GM23338 (cell line): ENCODE data around the gene CELF2. TPM values are rescaled to one million over a fixed set of nuclear protein-coding genes. Genes with fewer than 3 reads are reported as not detected.

Source experiments
- ATAC-seq: fragments of 200-7000 bp; cut with Tn5 transposase; 3 replicates; pipeline ENCODE4 v1.9.1; 2020
- DNase-seq: peaks from one replicate; pipeline ENCODE4 v3.0.0-alpha.2; 2015; ENCODE audit warnings: low spot score
- H2AFZ ChIP-seq: fragments of 200-600 bp; sonication (generic); 2 replicates; pipeline ENCODE4 v1.8.0; 2016; ENCODE audit warnings: antibody characterized with exemption, mild to moderate bottlenecking, moderate library complexity
- H3F3A ChIP-seq: fragments of 200-600 bp; sonication (generic); replicated peaks from 2 replicates; pipeline ENCODE4 v1.8.0; 2017; ENCODE audit warnings: antibody characterized with exemption, mixed run types, low read depth
- H3K27ac ChIP-seq: fragments of 200-600 bp; sonication (generic); 2 replicates; pipeline ENCODE4 v1.6.1; 2016; ENCODE audit warnings: low read depth
- H3K27me3 ChIP-seq: fragments of 200-600 bp; sonication (generic); 2 replicates; pipeline ENCODE4 v1.8.0; 2016; ENCODE audit warnings: mild to moderate bottlenecking, mixed run types, moderate library complexity; ENCODE audit not compliant: insufficient read depth
- H3K36me3 ChIP-seq: fragments of 200-600 bp; sonication (generic); 2 replicates; pipeline ENCODE4 v1.8.0; 2016; ENCODE audit warnings: mild to moderate bottlenecking; ENCODE audit not compliant: insufficient read depth
- H3K4me1 ChIP-seq: fragments of 200-600 bp; sonication (generic); 2 replicates; pipeline ENCODE4 v1.8.0; 2016; ENCODE audit warnings: mild to moderate bottlenecking, moderate library complexity; ENCODE audit not compliant: insufficient read depth
- H3K4me2 ChIP-seq: fragments of 200-600 bp; sonication (generic); 2 replicates; pipeline ENCODE4 v1.7.1; 2017; ENCODE audit warnings: mixed run types
- H3K4me3 ChIP-seq: fragments of 200-600 bp; sonication (generic); 2 replicates; pipeline ENCODE4 v1.6.1; 2016; ENCODE audit warnings: mixed run types
- H3K79me2 ChIP-seq: fragments of 200-600 bp; sonication (generic); replicated peaks from 2 replicates; pipeline ENCODE4 v1.8.0; 2017; ENCODE audit warnings: mild to moderate bottlenecking; ENCODE audit not compliant: insufficient read depth
- H3K9me2 ChIP-seq: fragments of 200-600 bp; sonication (generic); 2 replicates; pipeline ENCODE4 v1.8.0; 2017; ENCODE audit not compliant: insufficient read depth
- H4K20me1 ChIP-seq: fragments of 200-600 bp; sonication (generic); replicated peaks from 2 replicates; pipeline ENCODE4 v1.8.0; 2017; ENCODE audit warnings: mild to moderate bottlenecking; ENCODE audit not compliant: insufficient read depth
- H3K27ac Mint-ChIP-seq: 2 replicates; pipeline ENCODE4 v1.8.0; 2020; ENCODE audit warnings: inconsistent platforms, mild to moderate bottlenecking, moderate library complexity, mixed read lengths
- H3K27me3 Mint-ChIP-seq: 3 replicates; pipeline ENCODE4 v1.8.0; 2022; ENCODE audit warnings: low read depth, mild to moderate bottlenecking, moderate library complexity, mixed read lengths, inconsistent platforms; ENCODE audit not compliant: insufficient read depth, poor library complexity
- H3K36me3 Mint-ChIP-seq: 3 replicates; pipeline ENCODE4 v1.8.0; 2021; ENCODE audit warnings: low read depth, mild to moderate bottlenecking, inconsistent platforms, moderate library complexity, mixed read lengths
- H3K4me1 Mint-ChIP-seq: 3 replicates; pipeline ENCODE4 v1.8.0; 2020; ENCODE audit warnings: mild to moderate bottlenecking, inconsistent platforms, mixed read lengths
- H3K4me3 Mint-ChIP-seq: 3 replicates; pipeline ENCODE4 v1.8.0; 2021; ENCODE audit warnings: moderate library complexity, mild to moderate bottlenecking, inconsistent platforms, mixed read lengths
- H3K9me3 Mint-ChIP-seq: 3 replicates; pipeline ENCODE4 v1.8.0; 2020; ENCODE audit warnings: moderate library complexity, mild to moderate bottlenecking, inconsistent platforms, mixed read lengths
- CREB1 ChIP-seq: fragments of 250-450 bp; sonication (Bioruptor Pico); IDR thresholded peaks from 2 replicates; pipeline ENCODE4 v1.5.0; 2020; ENCODE audit warnings: low read depth, mild to moderate bottlenecking, moderate library complexity
- CTCF ChIP-seq, 2 experiments: fragments of 200-600 bp in 1 of 2; sonication (generic) in 1 of 2; conservative IDR thresholded peaks; 2 replicates each; pipeline versions ENCODE4 v1.5.1 to v1.6.1; 2016 to 2017; ENCODE audit warnings: antibody characterized with exemption in 2 of 2, low read depth in 2 of 2, mild to moderate bottlenecking in 2 of 2, moderate library complexity in 1 of 2
- ETS1 ChIP-seq: IDR thresholded peaks from 2 replicates; pipeline ENCODE4 v1.6.1; 2016; ENCODE audit warnings: antibody characterized with exemption
- EZH2 ChIP-seq: fragments of 200-600 bp; sonication (generic); IDR thresholded peaks from one replicate; pipeline ENCODE4 v1.8.0; 2017; ENCODE audit warnings: antibody characterized with exemption, mild to moderate bottlenecking, low read depth; ENCODE audit not compliant: unreplicated experiment
- JUNB ChIP-seq: IDR thresholded peaks from one replicate; pipeline ENCODE4 v1.6.1; 2016; ENCODE audit warnings: antibody characterized with exemption; ENCODE audit not compliant: unreplicated experiment
- NANOG ChIP-seq: IDR thresholded peaks from 2 replicates; pipeline ENCODE4 v1.6.1; 2016; ENCODE audit warnings: antibody characterized with exemption, borderline replicate concordance
- POLR2AphosphoS5 ChIP-seq: IDR thresholded peaks from 2 replicates; pipeline ENCODE4 v1.6.1; 2016; ENCODE audit warnings: antibody characterized with exemption, low read depth
- REST ChIP-seq: IDR thresholded peaks from one replicate; pipeline ENCODE4 v1.6.1; 2018; ENCODE audit warnings: antibody characterized with exemption; ENCODE audit not compliant: unreplicated experiment
- STAT1 ChIP-seq: IDR thresholded peaks from one replicate; pipeline ENCODE4 v1.6.1; 2016; ENCODE audit warnings: antibody characterized with exemption; ENCODE audit not compliant: unreplicated experiment
- ZNF114 ChIP-seq: fragments of 250-450 bp; sonication (Bioruptor Pico); IDR thresholded peaks from 2 replicates; pipeline ENCODE4 v1.5.0; 2020; ENCODE audit warnings: mild to moderate bottlenecking, moderate library complexity
- ZNF331 ChIP-seq: fragments of 250-450 bp; sonication (Bioruptor Pico); IDR thresholded peaks from 2 replicates; pipeline ENCODE4 v1.5.0; 2020; ENCODE audit warnings: low read depth, mild to moderate bottlenecking, moderate library complexity
- ZNF462 ChIP-seq: fragments of 250-450 bp; sonication (Bioruptor Pico); IDR thresholded peaks from 2 replicates; pipeline ENCODE4 v1.5.0; 2020; ENCODE audit warnings: mild to moderate bottlenecking, moderate library complexity
- polyA plus RNA-seq: library from polyadenylated mRNA; unstranded; fragments of >200 nt; fragmentation: Nextera tagmentation; extraction: Ambion mirVana; gene quantifications from 2 replicates; pipeline ENCODE4 v1.2.1, GENCODE V29; 2016
- total RNA-seq: library from RNA; depleted of rRNA; stranded (reverse); fragments of >200 nt; shearing (Covaris generic); gene quantifications from 2 replicates; pipeline ENCODE4 v1.2.3, GENCODE V29; 2014

Gene CELF2
- total and polyA plus RNA-seq, 2 experiments from 2014 or later, result 18.1 to 22.5 TPM

GRCh38 chr10:11066520-11066919 is 48.8 kb downstream of the CELF2 start (continued):
- TF ChIP-seq REST (no peak), CTCF (conservative IDR thresholded peaks at IDR 0.05; ENCODE audit: low read depth in 2 of 2) (no peak), JUNB (no peak)

- no peaks in the 10 kb centered on the region for H3K9me3 Mint-ChIP-seq
- TF ChIP-seq CREB1 (CRISPR knock-in tag) (no peak), STAT1 (no peak), ETS1 (no peak), ZNF331 (CRISPR knock-in tag) (no peak), EZH2 (no peak), JUNB (no peak), ZNF114 (CRISPR knock-in tag) (no peak), ZNF462 (CRISPR knock-in tag) (no peak), POLR2AphosphoS5 (no peak), NANOG (no peak)
Observed at GRCh38 chr10:11068861-11069633, 51.4 kb downstream of the CELF2 start.

More at GRCh38 chr10:11068861-11069633, 51.4 kb downstream of the CELF2 start:
- Mint-ChIP-seq H3K27ac (no peak overlapping the region), H3K4me3 (no peak overlapping the region), H3K27me3 (peaks cover 3% of the 10 kb centered on the region), H3K36me3 (no peaks in the 10 kb centered on the region), H3K4me1 (peaks cover 9% of the 10 kb centered on the region; the same call in 2 of the 3 replicates)
- H3F3A ChIP-seq, result no peaks in the 10 kb centered on the region
- peaks cover 5% of the 10 kb centered on the region; the same call in 1 of the 2 replicates for H3K9me2 ChIP-seq
- H3K4me3 ChIP-seq, result no peak overlapping the region
- H2AFZ ChIP-seq, result no peak overlapping the region
- DNase-seq, result no peak
- no peaks in the 10 kb centered on the region for H3K36me3 ChIP-seq
- 0 out of 2 replicates have a peak, but pooled peaks cover 10% of the 10 kb centered on the region for H3K79me2 ChIP-seq
- no peak overlapping the region for H3K27ac ChIP-seq
- H3K4me2 ChIP-seq, result no peak overlapping the region
- H3K4me1 ChIP-seq, result no peaks in the 10 kb centered on the region
- no peaks in the 10 kb centered on the region for H3K27me3 ChIP-seq
- H4K20me1 ChIP-seq, result no peaks in the 10 kb centered on the region
- ATAC-seq, result no peak
